ENCODE results near the gene PDZK1.
"Not testable (repeated sequence)": the region's sequence is repeated elsewhere in the genome, so short reads cannot be mapped to it uniquely, and the experiment has no call there.

- TF ChIP-seq CTCF (IDR thresholded peaks at IDR 0.05; ENCODE audit: low read length); EZH2 (IDR thresholded peaks at IDR 0.05; ENCODE audit: borderline replicate concordance, low read length): not testable (repeated sequence)
Measured at GRCh38 chr1:145686078-145686477, 21.1 kb downstream of the PDZK1 start.

Data from OCI-LY1 (cell line).